BLaER1 treated with 17β-estradiol and CSF1 and Interleukin-3, amounts not matched to agents 10 nM and 100 nM (cell line): ENCODE data around the gene PRR19.
A peak's percentile ranks its signal among the peaks of the same experiment; 100 is the strongest.
"Not testable (repeated sequence)": the region's sequence is repeated elsewhere in the genome, so short reads cannot be mapped to it uniquely, and the experiment has no call there.

Source experiments
- H3K27ac ChIP-seq, 11 experiments: shearing (Covaris generic); formaldehyde crosslinking; 2 replicates each; pipeline ENCODE4 v1.8.1; 2022
- H3K27me3 ChIP-seq, 11 experiments: shearing (Covaris generic); formaldehyde crosslinking; 2 replicates each; pipeline ENCODE4 v1.8.1; 2022
- H3K36me3 ChIP-seq, 11 experiments: shearing (Covaris generic); formaldehyde crosslinking; 2 replicates each; pipeline ENCODE4 v1.8.1; 2022
- H3K4me1 ChIP-seq, 10 experiments: shearing (Covaris generic); formaldehyde crosslinking; 2 replicates each; pipeline ENCODE4 v1.8.1; 2022
- H3K4me2 ChIP-seq, 11 experiments: shearing (Covaris generic); formaldehyde crosslinking; 2 replicates each; pipeline ENCODE4 v1.8.1; 2022
- H3K4me3 ChIP-seq, 10 experiments: shearing (Covaris generic); formaldehyde crosslinking; 2 replicates each; pipeline ENCODE4 v1.8.1; 2022
- H3K9ac ChIP-seq, 11 experiments: shearing (Covaris generic); formaldehyde crosslinking; 2 replicates each; pipeline ENCODE4 v1.8.1; 2022
- H3K9me3 ChIP-seq, 11 experiments: shearing (Covaris generic); formaldehyde crosslinking; replicated peaks in 1 of 11; 2 replicates each; pipeline ENCODE4 v1.8.1; 2022
- H4K20me1 ChIP-seq, 11 experiments: shearing (Covaris generic); formaldehyde crosslinking; 2 replicates each; pipeline ENCODE4 v1.8.1; 2022
- Cebpa-rat ChIP-seq, 11 experiments: shearing (Covaris generic); IDR thresholded peaks; 2 replicates each; pipeline ENCODE4 v1.8.1; 2022

The PRR19 gene

DNA sequence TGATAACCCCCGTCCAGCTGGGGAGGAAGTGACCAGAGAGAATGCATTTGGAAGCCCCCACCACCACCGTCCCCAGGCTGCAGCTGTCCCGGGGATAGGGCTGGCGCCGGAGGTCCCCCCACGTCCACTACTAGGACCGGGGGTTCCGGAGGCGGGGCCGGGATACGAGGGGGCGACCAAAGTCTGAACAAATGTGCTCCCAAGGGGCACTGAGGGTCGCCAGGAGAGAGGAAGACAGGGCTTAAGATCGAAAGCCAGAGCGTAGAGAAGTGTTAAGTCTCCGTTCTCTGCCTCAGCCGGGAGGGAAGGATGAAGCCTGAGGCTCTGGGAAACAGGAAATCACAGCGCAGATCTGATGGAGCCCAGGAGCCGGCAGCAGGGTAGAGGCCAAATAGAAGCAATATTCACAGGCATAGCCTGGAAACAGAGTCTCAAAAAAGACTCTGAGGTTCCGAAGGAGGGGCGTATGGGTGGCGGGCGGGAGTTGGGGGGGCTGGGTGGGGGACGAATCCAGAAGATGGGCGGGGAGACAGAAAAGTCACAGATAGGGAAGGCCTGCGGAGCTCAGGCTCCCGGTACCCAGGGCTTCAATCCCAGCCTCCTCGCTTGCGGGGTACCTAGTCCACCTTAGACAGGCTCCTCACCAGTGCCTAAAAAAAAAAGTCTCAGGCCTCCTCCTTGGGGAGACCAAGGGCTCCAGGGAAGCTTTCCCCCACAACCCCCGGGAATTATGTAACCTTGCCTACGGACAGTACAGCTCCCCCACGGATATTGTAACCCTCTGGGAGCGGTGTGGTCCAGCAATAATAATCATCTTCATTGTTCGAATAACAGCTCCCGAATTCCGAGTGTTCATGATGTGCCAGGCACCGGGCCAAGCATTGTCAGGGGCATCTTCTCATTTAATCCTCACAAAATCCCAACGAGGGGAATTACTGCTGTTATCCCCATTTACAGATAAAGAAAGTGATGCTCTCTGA is 45.9 kb upstream of the PRR19 start:
- H3K4me2 ChIP-seq: peak overlapping the region; percentile 87 to 99 (median 97)
- H3K27me3 ChIP-seq: no peaks in the 10 kb centered on the region
- H3K4me1 ChIP-seq: peaks cover 15 to 41% (median 30%) of the 10 kb centered on the region in 10 experiments
- no peak for TF ChIP-seq Cebpa-rat (IDR thresholded peaks at IDR 0.05)
- peak overlapping the region; percentile 69 to 96 (median 79) for H3K9ac ChIP-seq
- no peaks in the 10 kb centered on the region for H3K9me3 ChIP-seq
- peaks cover under 1 to 26% (median 19%) of the 10 kb centered on the region in 11 experiments; a peak in 17 of 22 replicates for H4K20me1 ChIP-seq
- peak overlapping the region; percentile 27 to 93 (median 69); a peak in 20 of 22 replicates for H3K27ac ChIP-seq
- H3K36me3 ChIP-seq: no peaks in the 10 kb centered on the region
- peak overlapping the region; percentile 88 to 100 (median 99) for H3K4me3 ChIP-seq

GRCh38 chr19:42257842-42258241 is 44.1 kb upstream of the PRR19 start:
- H3K9ac ChIP-seq, H3K9me3 ChIP-seq, H4K20me1 ChIP-seq, H3K4me3 ChIP-seq, H3K27ac ChIP-seq, H3K27me3 ChIP-seq, H3K4me2 ChIP-seq, H3K36me3 ChIP-seq: not testable (repeated sequence)
- peaks cover 5 to 24% (median 12%) of the 10 kb centered on the region in 10 experiments for H3K4me1 ChIP-seq

- H3K4me3 ChIP-seq: no peak overlapping the region
- no peaks in the 10 kb centered on the region for H3K9me3 ChIP-seq
- H3K36me3 ChIP-seq: no peaks in the 10 kb centered on the region
- H3K4me1 ChIP-seq: peaks cover 0 to 6% (median 4%) of the 10 kb centered on the region in 10 experiments; a peak in 14 of 20 replicates
- H4K20me1 ChIP-seq: no peaks in the 10 kb centered on the region
- H3K9ac ChIP-seq: no peak overlapping the region
- H3K27me3 ChIP-seq: no peaks in the 10 kb centered on the region
- no peak overlapping the region for H3K4me2 ChIP-seq
- H3K27ac ChIP-seq: no peak overlapping the region
- no peak for TF ChIP-seq Cebpa-rat (IDR thresholded peaks at IDR 0.05)
These were observed 40.2 kb upstream of the PRR19 start for GRCh38 chr19:42261763-42262162.

- H3K4me1 ChIP-seq: peaks cover 10 to 31% (median 28%) of the 10 kb centered on the region in 10 experiments
- not testable (repeated sequence) for H3K4me3 ChIP-seq, H3K27ac ChIP-seq, H3K9ac ChIP-seq, H3K36me3 ChIP-seq, H3K9me3 ChIP-seq, H4K20me1 ChIP-seq, H3K27me3 ChIP-seq, H3K4me2 ChIP-seq
These were observed 35.8 kb upstream of the PRR19 start for GRCh38 chr19:42266105-42266504.

GRCh38 chr19:42266928-42267603 is 34.9 kb upstream of the PRR19 start:
- Histone ChIP-seq H3K4me1 (peaks cover 20 to 40% (median 35%) of the 10 kb centered on the region in 10 experiments), H3K9ac (peak overlapping the region in 4 of 11 experiments; percentile 89 to 98 (median 93); a peak in 7 of 22 replicates), H3K4me3 (peak overlapping the region in 5 of 10 experiments; percentile 60 to 74 (median 71); a peak in 5 of 20 replicates), H4K20me1 (peaks cover 0 to 10% (median 0%) of the 10 kb centered on the region in 11 experiments; a peak in 3 of 22 replicates), H3K4me2 (peak overlapping the region; percentile 71 to 97 (median 92)), H3K27ac (peak overlapping the region in 1 of 11 experiments; percentile 96; a peak in 2 of 22 replicates)
- H3K27me3 ChIP-seq, H3K9me3 ChIP-seq, H3K36me3 ChIP-seq: not testable (repeated sequence)
- 0 out of 22 replicates have a peak, but pooled peaks of 3 of the 11 experiments have one; percentile 13 to 23 (median 14) for TF ChIP-seq Cebpa-rat (IDR thresholded peaks at IDR 0.05)

- Histone ChIP-seq H3K27ac (peak overlapping the region; percentile 91 to 99 (median 97); a peak in 21 of 22 replicates), H3K9me3 (no peaks in the 10 kb centered on the region), H3K4me1 (peaks cover 20 to 45% (median 35%) of the 10 kb centered on the region in 10 experiments), H3K27me3 (no peaks in the 10 kb centered on the region), H3K9ac (peak overlapping the region; percentile 89 to 99 (median 95)), H3K36me3 (peaks cover 10 to 15% (median 12%) of the 10 kb centered on the region in 11 experiments), H4K20me1 (peaks cover 0 to 16% (median 0%) of the 10 kb centered on the region in 11 experiments; a peak in 4 of 22 replicates), H3K4me2 (peak overlapping the region; percentile 71 to 97 (median 92)), H3K4me3 (peak overlapping the region; percentile 60 to 74 (median 66))
- TF ChIP-seq Cebpa-rat (IDR thresholded peaks at IDR 0.05): no peak
These were observed 34.2 kb upstream of the PRR19 start for GRCh38 chr19:42267644-42268141.

- Histone ChIP-seq H4K20me1 (peaks cover 0 to 22% (median 0%) of the 10 kb centered on the region in 11 experiments; a peak in 5 of 22 replicates), H3K9ac (peak overlapping the region; percentile 89 to 99 (median 95)), H3K27ac (peak overlapping the region; percentile 91 to 99 (median 97)), H3K36me3 (peaks cover 16 to 20% (median 17%) of the 10 kb centered on the region in 11 experiments), H3K9me3 (no peaks in the 10 kb centered on the region), H3K4me2 (peak overlapping the region; percentile 71 to 97 (median 92)), H3K27me3 (no peaks in the 10 kb centered on the region), H3K4me1 (peaks cover 20 to 45% (median 35%) of the 10 kb centered on the region in 10 experiments), H3K4me3 (peak overlapping the region; percentile 60 to 74 (median 66))
- no peak for TF ChIP-seq Cebpa-rat (IDR thresholded peaks at IDR 0.05)
These were observed 33.7 kb upstream of the PRR19 start for GRCh38 chr19:42268142-42268703.

DNA sequence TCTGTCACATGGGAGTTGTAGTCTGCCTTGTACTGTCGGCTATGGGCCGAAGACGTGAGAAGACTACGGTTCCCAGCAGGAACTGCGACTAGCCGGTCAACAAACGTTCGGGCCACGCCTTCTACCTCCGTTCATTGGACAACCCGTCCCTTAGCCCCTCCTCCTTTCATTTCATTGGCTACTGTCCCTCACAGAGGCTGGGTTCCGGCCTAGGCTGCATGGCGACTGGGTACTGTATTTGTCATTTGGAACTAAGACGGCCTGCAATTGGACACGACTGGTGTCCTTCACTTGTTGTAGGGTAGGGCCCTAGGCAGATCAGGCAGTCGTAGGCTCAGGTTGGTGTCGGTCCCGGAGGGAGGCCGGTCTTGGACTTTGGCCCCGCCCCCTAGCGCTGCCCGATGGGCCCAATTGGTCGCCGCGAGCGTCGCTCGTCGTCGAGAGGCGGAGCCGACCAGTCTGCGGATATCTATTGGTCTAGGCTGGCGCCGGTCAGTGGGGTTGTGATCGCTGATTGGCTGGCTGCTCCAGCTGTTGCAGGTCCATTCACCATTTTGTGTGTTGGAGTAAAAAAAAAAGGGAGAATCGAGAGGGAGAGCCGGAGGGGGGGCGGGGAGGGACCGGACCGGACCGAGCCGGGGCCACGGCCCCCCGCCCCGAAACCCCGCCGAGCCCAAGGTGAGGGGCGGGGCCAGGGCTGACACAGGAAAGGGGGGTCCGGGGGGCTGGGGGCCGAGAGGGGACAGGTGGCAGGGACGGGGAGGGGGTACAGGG is 33.0 kb upstream of the PRR19 start, which contains the start of gene CIC:
Gene CIC (plus strand): TSS at position 549 of the 774 bp plus-strand sequence. CDS start 2,532 bp downstream, outside the sequence.
- peaks cover 0 to 28% (median 1%) of the 10 kb centered on the region in 11 experiments; a peak in 9 of 22 replicates for H4K20me1 ChIP-seq
- no peaks in the 10 kb centered on the region for H3K9me3 ChIP-seq
- H3K36me3 ChIP-seq: peaks cover 22 to 27% (median 24%) of the 10 kb centered on the region in 11 experiments
- H3K9ac ChIP-seq: peak within 1 kb of the TSS; percentile 89 to 99 (median 95)
- no peak for TF ChIP-seq Cebpa-rat (IDR thresholded peaks at IDR 0.05)
- peak within 1 kb of the TSS; percentile 91 to 99 (median 97) for H3K27ac ChIP-seq
- H3K4me3 ChIP-seq: peak within 1 kb of the TSS; percentile 61 to 86 (median 74)
- peaks cover 25 to 45% (median 37%) of the 10 kb centered on the region in 10 experiments for H3K4me1 ChIP-seq
- H3K4me2 ChIP-seq: peak within 1 kb of the TSS; percentile 92 to 100 (median 99)
- no peaks in the 10 kb centered on the region for H3K27me3 ChIP-seq
